Measurements from ENCODE around the gene CYTH1.

DNA sequence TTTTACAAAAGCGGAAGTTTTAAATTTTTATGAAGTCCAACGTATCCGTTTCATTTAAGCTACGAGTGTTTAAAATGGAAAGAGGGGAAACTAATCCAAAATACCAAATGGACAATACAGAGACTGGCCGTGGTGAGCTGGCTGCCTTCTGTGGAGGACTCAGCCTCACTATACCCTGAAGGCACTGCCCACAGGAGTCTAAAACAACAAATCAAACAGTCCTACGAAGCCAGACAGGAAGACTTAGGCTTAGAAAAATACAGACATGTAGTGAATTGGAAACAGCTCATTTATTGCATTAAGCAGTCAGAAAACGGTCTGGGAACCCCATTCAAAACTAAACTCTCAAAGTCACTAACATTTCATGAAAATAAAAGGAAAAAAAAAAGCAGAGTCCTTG is 75.1 kb downstream of the CYTH1 start:
- no peak for TF ChIP-seq POLR2A (IDR thresholded peaks at IDR 0.05; ENCODE audit: low read depth, low read length)
- TF ChIP-seq EED (IDR thresholded peaks at IDR 0.05; ENCODE audit: low read depth): no peak
- TF ChIP-seq HDAC6 (IDR thresholded peaks at IDR 0.05; ENCODE audit: unreplicated experiment): no peak
- TF ChIP-seq, protein P1, sequence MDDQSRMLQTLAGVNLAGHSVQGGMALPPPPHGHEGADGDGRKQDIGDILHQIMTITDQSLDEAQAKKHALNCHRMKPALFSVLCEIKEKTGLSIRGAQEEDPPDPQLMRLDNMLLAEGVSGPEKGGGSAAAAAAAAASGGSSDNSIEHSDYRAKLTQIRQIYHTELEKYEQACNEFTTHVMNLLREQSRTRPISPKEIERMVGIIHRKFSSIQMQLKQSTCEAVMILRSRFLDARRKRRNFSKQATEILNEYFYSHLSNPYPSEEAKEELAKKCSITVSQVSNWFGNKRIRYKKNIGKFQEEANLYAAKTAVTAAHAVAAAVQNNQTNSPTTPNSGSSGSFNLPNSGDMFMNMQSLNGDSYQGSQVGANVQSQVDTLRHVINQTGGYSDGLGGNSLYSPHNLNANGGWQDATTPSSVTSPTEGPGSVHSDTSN (IDR thresholded peaks at IDR 0.05; ENCODE audit: insufficient replicate concordance, low read depth, low read length): no peak
- no peak for TF ChIP-seq RBBP5 (conservative IDR thresholded peaks at IDR 0.05)
- TF ChIP-seq CEBPB (IDR thresholded peaks at IDR 0.05; ENCODE audit: borderline replicate concordance in 1 of 2, low read depth in 2 of 2, low read length in 2 of 2): no peak

Data from GM12878 (cell line).